Measurements from ENCODE around the gene C2orf92.
A peak's percentile ranks its signal among the peaks of the same experiment; 100 is the strongest.
"Not testable (repeated sequence)": the region's sequence is repeated elsewhere in the genome, so short reads cannot be mapped to it uniquely, and the experiment has no call there.

The C2orf92 gene

DNA sequence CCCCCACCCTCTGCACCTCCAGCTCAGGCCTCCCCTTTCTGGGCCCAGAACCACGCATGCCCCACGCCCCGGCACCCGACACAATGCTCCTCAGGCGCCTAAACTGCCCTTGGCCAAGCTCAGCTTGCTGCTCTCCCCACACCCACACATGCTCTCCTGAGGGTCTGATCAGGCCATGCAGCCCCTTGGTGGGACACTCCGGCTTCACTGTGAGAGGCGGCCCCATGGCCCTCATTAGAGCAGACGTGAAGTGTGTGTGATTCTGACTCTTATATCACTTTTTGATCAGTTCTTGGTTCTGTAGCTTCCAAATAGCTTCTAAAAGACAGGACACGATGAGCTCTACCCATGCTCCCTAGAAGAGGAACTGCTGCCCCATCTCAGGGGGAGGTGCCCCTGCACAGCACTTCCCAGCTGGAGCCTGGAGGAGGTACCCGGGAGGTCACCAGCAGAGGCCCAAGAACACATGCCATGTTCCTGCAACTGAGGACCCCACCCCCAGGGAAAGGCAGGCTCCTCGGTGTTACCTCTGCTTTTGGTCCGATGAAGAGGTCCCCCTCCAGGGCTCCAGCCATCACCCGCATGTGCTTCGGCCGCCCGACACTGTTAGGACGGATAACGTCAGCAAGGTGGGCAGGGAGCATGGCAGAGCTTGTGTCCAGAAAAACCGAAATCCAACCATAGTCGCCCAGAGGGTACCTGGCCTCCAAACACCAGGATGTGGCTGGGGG is 9.3 kb upstream of the C2orf92 start:
- no peak for DNase-seq (ENCODE audit: low spot score)

DNA sequence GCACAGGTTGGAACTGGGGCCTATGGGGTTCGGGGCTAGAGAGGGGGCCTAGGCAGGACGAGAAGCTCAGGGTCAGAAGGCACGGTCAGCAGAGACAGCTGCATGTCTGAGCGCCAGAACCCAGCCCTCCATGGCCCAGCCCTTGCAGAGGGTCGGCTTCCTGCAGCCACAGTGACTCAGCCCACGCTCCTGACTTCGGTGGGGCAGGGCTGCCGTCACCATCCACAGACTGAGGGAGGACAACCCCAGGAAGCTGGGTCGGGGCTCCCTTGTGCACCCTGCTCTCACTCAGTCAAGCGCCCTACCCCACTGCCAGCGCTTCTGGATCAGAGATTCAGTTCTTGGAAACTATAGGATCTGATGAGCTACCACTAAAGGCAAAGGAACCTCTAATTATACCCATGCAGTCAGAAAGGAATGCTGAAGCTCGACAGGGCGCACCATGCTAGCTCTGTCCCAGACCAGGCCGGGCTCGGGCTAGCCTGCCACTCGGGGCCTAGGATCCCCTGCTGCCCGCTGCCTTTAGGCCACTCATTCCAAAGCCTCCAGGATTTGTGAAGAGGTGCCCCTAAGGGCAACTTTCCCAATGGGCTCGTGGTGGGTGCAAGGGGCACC is 8.6 kb upstream of the C2orf92 start:
- peak; percentile 59 for DNase-seq (ENCODE audit: low spot score)

DNA sequence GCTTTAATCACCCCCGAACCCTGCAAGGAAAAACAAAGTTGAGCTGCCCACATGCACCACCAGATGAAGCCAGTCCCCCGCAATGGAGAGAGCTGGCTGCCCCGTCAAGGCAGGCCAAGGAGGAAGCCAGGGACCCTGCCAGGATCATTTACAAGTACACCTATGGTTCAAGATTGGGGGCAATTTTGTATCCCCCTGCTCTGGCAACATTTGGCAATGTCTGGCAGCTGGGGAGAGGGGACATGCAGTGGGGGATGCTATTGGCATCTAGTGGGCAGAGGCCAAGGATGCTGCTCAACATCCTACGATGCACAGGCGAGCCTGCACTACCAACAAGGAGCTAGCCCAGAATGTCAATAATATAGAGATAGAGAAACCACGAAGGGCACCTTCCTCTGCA is 7.6 kb upstream of the C2orf92 start:
- DNase-seq (ENCODE audit: low spot score): peak; percentile 52

DNA sequence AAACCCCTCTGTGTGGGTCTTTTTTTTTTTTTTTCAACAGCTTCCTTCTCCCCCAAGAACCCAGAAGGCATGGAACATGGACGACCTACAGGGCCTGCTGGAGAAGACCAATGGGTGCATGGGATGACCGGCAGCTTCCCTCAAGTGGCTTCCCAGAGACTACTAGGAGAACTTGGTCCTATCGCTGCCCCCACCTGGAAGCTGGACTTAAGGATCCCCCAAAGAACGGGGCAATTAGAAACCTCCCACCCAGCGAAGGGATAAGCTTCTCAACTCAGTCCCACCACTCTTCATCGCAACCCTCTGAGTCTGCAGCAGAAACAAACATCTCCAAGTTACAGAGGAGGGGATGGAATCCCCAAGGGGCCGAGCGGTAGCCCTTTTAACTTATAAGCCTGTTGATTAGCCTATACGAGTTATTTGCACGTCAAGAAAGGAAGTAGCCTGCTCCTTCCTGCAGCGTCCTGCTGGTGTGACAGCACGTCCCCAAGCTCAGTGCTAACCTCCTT is 7.1 kb upstream of the C2orf92 start:
- no peak for DNase-seq (ENCODE audit: low spot score)

DNA sequence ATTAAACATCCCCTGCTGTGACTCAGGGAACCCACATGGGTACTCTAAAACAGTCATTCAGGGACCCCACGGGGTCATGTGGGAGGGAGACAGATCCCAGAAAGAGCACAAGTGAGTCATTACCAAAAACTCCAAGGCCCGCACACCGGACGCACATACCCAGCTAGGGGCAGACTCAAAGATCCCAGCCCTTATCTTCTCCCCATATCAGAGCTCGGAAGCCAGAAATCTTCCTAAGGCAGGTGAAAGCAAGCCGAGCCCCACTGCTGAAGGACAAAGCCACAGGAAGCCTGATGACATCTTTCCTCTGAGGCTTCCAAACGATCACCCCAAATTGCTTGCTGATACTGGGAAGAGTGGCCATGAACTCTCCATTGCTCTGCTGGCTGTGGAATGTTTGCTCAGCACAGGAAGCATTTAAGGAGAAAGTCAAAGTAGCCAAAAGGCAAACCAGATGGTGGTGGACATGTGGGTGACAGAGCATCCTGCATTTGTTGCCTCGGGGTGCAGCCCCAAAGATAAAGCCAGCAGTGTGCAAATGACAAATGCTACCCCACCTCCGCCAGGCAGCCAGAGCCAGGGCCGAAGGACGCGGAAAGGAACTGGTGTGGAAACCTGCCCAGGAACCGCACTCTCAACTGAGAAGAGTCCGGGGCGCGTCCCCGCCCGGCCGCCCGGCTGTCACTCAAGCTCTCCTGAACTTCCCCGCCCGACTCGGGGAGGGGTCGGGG is 6.5 kb upstream of the C2orf92 start:
- peak; percentile 81 for DNase-seq (ENCODE audit: low spot score)

DNA sequence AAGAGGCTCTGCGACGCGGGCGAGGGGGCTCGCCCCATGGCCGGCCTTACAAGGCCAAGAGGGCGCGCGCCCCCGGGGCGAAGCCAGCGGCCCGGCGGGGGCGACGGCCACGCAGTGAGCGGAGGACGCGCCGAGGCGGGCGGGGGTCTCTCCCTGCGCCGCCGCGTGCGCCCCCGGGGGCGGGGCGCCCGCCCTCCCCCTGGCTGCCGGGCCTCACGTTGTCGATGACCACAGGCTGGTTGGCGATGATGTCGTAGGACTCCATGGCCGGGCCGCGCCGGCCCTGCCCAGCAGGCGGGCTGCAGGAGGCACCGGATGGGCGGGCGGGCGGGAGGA is 5.9 kb upstream of the C2orf92 start:
- no peak for DNase-seq (ENCODE audit: low spot score)

DNA sequence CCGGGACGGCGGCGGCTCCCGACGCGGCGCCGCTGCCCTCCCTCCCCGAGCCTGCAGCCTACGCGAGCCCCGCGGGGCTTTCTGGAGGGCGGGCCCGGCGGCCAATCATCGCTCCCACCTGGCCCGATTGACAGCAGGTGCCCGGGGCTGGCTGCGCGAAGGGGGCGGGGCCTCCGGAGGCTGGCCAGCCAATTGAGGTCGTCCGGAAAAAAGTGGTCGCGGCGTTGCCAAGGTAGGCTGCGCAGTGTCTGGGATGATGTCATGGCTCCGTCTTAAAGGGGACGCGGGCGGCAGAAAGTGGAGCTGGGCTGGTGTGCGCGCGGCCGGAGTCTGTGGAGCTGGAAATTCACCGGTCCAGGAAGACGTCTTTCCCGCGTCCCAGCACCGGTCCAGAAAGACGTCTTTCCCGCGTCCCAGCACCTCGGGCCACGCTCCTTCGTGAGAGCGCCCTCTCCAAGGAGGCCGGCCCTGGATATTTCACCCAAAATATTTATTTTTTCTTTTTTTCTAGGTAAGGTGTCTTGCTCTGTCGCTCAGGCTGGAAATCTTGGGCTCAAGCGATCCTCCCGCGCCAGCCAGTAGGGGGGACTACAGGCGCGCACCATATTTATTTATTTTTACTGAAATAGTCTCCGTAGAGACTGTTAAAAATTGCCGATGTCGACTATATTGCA is 5.4 kb upstream of the C2orf92 start, which contains the start of gene ACTR1B:
Gene ACTR1B (minus strand): TSS at position 83 of the 674 bp plus-strand sequence. CDS start 154 bp downstream, outside the sequence.
- peak; percentile 98 for DNase-seq (ENCODE audit: low spot score)

DNA sequence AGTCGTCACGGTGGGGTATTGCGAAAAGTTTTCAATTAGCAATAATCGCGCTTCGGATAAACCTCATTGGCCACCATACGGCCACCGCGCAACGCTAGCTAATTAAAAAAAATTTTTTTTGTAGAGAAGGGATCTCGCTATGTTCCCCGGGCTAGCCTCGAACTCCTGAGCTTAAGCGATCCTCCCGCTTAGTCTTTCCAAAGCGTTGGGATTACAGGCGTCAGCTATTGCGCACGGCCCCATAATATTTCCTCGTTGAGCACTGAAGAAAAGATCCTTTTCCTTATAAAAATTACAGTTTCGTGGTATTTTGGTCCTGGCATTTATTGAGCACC is 4.9 kb upstream of the C2orf92 start:
- no peak for DNase-seq (ENCODE audit: low spot score)

DNA sequence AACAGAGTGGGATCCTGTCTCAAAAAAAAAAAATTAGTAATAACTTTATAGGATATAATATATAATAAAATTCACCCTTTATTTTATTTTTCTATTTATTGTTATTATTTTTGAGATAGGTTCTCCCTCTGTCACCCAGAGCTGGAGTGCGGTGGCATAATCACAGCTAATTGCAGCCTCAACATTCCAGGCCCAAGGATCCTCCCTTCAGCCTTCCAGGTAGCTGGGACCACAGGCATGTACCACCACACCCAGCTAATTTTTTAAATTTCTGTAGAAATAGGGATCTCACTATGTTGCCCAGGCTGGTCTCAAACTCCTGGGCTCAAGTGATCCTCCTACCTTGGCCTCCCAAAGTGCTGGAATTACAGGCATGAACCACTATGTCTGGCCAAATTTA is 958 bp downstream of the C2orf92 start:
- DNase-seq (ENCODE audit: low spot score): no peak

DNA sequence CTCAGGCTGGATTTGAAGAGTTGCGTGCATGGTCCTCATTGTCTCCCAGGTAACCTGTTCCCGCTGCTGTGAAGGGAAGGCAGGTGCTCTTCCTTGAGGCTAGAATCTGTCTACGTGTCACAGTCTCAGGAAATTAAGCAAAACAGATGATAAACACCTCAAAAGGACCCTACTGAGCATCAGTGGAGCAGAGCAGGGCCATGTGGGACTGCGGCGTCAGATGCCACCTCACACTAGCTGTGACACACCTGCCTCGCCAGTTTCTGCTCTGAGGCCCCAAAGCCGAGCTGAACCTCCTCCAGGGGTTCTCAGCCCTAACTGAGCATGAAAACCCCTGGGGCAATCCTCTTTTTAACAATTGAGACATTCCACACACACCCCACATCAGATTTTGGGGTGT is 2.0 kb downstream of the C2orf92 start:
- DNase-seq (ENCODE audit: low spot score): no peak

DNA sequence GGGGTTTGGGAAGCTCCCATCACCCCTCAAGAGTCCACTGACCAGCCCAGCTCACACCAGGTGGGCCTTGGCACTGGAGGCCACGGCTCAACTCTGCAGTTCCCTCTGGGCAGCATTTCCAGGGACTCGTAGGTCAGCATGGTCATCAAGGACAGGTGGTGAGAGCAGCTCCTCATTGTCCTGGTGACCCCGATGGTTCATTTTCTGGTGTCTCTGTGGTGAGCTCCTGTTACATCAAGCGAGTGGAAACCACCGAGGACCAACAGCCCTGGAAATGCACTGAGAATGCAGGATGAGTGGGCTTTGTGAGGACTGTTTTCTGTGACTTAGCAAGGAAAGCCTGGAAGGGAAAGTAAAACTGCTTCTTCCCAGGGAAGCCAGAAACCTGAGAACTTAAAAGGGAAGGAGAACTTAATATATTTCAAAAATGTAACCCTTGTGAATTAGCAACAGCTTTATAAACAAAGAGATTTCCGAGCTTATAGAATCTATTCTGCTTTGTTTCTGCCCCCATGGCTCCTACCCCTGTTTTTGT is 3.2 kb downstream of the C2orf92 start:
- not testable (repeated sequence) for DNase-seq (ENCODE audit: low spot score)

DNA sequence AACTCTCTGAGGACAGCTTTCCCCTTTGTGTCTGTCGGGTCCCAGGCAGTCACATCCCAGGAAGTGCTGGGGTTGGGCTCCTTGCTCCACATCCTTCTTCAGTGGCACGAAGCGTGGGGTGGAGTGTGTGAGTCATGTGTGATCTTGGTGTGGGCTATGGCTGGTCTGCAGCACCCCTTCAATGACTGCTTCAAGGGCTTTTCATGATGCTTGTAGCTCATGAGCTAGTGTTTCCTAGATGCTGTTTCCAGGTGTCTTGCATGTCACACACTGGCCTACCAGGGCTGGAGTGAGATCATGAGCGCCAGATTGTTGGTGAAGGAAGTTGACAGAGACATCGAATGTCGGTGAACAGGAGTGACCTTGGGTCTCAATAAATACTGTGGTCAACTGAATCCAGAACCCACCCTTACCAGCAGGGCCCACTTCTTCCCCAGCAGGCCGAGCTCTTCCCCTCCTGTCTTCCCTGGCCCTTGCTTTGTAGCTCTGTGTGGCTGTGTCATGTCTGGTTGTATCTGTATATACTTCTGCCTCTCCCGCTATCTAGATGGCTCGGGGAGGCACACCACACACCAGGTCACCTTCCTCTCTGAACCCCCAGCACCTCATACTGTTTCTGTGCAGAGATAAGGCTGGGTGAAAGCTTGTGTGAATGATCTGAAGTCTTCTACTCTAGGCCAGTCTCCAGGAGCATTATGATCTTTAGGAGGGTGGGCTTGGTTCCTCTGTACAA is 3.8 kb downstream of the C2orf92 start:
- no peak for DNase-seq (ENCODE audit: low spot score)

DNA sequence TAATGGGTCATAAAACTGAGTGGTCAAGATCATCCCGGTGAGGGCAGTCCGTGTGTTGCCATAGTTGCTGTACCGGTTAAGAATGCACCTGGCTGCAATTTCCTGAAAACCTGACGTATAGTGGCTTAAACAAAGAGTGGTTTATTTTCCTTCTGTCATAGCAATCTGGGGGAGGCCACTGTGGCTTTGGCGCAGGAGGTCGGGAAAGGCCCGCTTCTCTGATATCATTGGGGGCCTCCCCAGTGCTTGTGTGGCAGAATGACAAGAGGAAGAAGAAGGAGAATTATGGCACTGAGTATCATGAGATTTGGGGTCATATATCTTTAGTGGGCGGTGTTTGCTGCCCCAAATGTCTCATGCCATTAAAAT is 4.4 kb downstream of the C2orf92 start:
- no peak for DNase-seq (ENCODE audit: low spot score)

DNA sequence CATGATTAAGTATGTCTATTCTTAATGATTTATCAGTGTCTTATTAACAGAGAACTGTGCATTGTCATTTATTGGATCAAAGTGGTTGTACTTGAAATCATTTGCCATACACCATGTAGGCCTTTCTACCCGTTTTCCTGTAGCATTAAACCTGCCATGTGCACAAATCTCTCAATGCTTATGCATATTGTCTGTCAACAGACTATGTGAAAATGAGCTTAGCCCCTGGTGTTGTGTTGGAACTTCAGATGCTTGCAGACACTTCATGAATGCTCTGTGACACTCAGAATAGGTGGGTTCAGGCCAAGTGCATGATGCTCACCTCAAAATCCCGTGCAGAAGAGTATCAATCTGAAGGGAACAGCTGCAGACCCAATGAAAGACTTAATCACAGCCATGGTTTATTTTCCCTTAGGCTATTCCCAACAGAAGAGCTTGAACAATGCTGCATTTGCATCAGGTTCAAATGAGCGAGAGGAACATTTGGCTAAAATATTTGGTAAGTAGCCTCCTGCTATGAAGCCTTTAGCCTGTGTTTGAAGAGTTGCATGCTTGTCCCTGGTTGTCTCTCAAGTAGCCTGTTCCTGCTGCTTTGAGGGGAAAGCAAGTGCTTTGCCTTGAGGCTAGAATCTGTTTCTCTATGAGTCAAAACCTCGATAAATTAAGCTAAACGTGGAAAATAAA is 6.1 kb downstream of the C2orf92 start:
- DNase-seq (ENCODE audit: low spot score): no peak

DNA sequence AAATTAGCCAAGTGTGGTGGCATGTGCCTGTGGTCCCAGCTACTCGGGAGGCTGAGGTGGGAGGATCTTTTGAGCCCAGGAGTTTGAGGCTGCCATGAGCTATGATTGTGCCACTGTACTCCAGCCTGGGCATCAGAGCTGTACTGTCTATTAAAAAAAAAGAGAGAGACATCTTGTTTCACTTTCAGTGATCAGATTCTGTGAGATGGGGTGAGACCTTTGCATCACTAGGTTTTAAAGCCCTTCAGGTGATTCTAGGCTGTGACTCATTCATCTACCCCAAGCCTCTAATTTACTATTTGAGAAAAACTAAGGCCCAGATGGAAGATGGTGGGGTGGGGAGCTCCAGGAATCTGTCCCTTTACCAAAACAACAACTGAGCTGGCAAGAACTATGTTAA is 7.1 kb downstream of the C2orf92 start:
- no peak for DNase-seq (ENCODE audit: low spot score)

DNA sequence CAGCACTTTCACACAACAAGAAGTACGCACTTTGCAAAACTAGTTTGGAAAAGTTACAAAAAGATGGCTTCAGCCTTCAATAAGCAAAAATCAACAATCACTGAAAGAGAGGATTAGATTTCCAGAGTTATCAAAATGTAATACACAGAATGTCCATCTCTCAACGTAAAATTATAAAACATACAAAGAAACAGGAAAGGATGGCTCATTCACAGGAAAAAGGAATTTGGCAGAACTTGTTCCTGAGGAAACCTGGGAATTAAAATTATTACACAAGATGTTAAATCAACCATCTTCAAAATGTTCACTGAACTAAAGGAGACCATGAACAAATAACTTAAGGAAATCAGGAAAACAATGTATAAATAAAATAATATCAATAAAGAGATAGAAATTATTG is 8.0 kb downstream of the C2orf92 start:
- no peak for DNase-seq (ENCODE audit: low spot score)

DNA sequence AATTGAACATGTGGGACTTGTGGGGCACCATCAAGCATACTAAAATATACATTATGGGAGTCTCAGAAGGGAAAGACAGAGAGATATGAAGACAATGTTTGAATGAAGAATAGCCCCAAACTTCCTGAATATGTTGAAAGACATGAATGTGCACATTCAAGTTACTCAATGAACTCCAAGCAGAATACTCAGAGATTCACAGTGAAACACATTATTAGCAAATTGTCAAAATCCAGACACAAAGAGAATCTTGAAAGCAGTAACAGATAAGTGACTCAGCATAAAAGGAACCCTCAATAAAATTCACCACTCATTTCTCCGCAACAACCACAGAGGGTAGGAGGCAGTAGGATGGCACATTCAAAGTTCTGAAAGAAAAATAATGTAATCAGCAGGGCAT is 8.8 kb downstream of the C2orf92 start:
- no peak for DNase-seq (ENCODE audit: low spot score)

DNA sequence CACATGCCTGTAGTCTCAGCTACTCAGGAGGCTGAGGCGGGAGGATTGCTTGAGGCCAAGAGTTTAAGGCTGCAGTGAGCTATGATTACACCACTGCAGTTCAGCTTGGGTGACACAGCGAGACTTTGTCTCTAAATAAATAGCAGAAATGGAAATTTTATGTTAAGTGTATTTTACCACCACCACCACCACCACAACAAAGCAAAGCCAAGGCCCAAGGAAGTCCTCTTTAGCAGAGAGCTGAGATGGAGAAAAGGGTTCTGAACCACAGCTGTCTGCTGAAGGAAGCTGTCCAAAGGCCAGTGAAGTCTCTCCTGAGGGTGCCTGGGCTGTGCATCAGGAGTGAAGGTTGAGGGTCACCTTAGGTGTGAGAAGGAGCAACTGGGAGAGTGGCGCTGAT is 17.7 kb downstream of the C2orf92 start:
- not testable (repeated sequence) for DNase-seq (ENCODE audit: low spot score)

DNA sequence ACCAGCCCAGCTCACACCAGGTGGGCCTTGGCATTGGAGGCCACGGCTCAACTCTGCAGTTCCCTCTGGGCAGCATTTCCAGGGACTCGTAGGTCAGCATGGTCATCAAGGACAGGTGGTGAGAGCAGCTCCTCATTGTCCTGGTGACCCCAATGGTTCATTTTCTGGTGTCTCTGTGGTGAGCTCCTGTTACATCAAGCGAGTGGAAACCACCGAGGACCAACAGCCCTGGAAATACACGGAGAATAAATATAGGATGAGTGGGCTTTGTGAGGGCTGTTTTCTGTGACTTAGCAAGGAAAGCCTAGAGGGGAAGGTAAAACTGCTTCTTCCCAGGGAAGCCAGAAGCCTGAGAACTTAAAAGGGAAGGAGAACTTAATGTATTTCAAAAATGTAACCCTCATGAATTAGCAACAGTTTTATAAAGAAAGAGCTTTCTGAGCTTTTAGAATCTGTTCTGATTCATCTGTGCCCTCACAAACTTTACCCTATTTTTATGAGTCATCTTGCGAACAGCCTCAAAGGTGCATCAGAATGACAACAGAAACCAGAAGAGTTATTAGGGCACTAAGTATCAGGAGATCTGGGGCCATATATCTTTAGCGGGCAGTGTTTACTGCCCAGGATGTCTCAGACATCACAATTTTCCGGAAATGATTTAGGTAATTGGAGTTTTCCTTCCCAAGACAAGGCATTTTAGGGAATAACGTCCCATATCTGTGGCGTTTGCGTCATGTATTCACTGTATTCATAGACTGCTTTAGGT is 18.7 kb downstream of the C2orf92 start:
- DNase-seq (ENCODE audit: low spot score): no peak

DNA sequence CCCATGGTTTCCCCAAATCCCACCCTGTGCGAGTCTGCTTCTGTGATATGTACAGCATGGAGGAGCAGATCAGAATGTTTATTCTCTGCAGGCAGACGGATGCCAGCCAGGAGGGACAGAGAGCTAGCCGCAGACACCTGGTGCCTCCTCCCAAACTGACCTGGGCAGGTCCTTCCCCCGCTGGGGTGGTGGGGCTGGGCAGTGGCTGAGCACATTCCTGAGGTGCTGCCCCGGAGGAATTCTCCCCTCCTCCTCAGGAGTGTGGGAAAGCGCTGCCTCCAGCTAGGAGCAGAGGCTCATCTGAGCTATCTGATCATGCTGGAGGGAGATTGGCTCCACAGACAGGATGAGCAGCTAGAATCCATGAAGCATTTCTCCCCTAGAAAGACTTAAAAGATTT is 21.7 kb downstream of the C2orf92 start:
- no peak for DNase-seq (ENCODE audit: low spot score)

Measured in left forelimb (tissue), 1 donor.